HG02884 (cell line): ENCODE data around the gene CTBP2.

ENCODE experiments used
- ATAC-seq: cut with Tn5 transposase; IDR thresholded peaks from one replicate; pipeline ENCODE4 v1.9.1; 2021; ENCODE audit warnings: mild to moderate bottlenecking, moderate library complexity; ENCODE audit not compliant: unreplicated experiment

The CTBP2 gene

DNA sequence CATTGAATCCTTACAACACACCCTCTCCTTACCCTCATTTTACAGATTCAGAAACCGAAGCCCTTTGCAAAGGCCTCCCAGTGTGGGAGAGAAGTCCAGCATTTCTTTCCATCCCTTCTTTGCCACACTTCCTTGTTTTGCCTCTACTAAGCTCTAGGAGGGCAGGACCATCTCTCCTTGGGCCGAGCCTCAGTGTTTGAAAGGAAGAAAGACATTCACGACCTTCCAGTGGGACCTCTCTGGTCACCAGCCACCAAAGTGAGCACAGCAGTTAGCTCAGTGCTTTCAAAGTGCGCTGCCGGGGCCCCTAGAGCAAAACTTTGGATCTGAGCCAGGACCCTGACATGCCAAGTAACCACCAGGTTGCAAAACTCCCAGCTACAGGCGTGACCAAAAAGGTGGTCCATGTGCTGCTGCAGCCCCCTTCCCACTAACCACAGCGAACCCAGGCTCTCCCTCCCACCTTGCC, 12.4 kb downstream of the CTBP2 start:
- ATAC-seq: no peak

DNA sequence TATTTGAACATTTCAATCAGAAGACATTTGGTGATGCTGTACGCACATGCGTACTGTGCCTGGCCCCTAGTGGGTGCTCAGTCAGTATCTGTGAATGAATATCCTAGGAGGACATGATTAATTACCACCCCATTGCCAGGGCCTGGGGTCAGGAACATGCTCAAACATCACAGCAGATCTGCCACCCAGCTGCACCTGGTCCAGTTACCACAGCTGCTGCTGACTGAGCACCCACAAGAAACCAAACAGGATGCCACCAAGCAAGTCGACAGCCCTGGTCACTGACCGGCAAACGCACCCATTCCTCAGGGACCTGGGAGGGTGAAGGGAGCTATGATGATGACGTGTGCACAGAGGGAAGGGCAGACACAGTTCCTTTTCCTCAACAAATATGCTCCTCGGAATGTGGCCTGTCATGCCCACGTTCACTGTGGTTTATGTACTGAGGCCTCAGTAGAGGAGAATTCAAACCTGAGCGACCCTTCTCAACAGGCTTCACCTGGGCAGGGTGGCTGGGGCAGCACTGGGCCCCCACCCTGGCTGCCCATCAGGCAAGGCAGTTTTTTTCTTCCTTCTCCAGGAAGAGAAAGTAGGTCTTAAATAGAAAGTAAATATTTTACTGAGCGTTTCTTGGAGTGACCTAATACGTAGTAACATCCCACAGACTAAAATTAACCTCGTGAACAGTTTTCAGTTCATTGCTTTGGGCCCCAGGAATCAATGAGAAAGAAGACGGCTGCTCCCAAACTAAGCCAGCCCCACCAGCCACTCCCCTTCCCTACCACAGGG, 13.4 kb downstream of the CTBP2 start:
- no peak for ATAC-seq

GRCh38 chr10:125145636-125146035, 14.7 kb downstream of the CTBP2 start:
- no peak for ATAC-seq

- ATAC-seq: no peak
These were observed 15.4 kb downstream of the CTBP2 start for GRCh38 chr10:125144693-125145623.

- ATAC-seq: no peak
These were observed 16.2 kb downstream of the CTBP2 start for GRCh38 chr10:125144206-125144605.

DNA sequence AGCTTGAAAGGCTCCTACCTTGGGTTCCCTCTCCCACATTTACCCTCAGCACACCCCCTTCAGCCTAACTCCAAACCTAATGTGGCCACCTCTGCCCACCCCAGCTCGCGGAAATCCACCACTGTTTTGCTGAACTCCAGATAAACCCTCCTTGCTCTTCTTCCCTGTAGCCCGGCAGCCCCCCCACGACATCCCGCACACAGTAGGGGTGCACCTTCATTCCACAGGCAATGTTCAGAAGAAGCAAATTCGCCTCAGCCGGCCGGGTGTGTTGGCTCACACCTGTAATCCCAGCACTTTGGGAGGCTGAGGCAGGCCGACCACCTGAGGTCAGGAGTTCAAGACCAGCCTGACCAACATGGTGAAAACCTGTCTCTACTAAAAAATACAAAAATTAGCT, 17.4 kb downstream of the CTBP2 start:
- ATAC-seq: no peak

GRCh38 chr10:125141860-125142484, 18.4 kb downstream of the CTBP2 start:
- no peak for ATAC-seq

DNA sequence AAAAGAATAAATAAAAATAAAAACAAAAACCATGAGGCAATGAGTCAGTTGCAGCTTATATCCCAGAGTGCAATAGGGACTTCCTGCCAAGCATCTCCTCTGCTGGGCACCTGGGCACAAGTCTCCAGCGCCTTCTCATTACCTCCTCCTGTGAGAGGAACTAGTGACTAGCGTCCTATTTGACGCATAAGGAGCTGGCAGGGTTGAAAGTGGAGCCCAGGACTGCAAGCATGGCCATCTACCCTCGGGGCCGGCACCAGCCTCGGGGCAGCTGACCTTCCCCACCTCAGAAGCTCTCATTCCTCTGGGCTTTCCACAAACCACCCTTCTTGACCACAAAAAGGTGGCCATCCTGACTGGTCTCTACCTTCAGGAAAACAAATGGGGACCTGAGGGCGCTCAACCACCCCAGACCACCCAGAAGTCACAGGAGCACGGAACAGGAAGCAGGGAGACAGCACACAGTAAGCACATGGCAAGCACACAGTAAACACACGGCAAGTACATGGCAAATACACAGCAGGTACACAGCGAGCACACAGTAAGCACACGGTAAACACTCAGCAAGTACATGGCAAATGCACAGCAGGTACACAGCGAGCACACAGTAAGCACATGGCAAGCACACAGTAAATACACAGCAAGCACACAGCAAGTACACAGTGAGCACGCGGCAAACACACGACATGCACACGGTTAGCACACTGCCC, 19.1 kb downstream of the CTBP2 start:
- ATAC-seq: no peak

DNA sequence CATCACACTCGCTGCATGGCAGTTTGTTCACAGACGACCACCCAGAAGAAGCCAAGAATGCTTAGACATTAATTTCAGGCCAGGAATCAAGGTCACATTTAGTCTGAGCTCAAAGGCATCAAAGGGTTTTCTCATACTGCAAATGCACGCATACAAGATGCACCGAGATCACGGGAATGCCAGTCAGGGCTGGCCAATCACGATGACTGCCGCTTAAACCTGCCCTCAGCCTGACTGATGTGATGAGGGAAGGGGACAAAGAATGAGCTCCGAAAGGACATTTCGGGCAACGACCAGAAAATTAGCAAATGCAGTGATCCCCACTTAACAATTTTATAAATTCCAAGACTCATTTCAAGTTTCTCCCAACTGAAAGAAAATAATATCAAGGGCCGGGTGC, 20.2 kb downstream of the CTBP2 start:
- ATAC-seq: no peak

- ATAC-seq: no peak
These were observed 22.5 kb downstream of the CTBP2 start for GRCh38 chr10:125137601-125138438.

GRCh38 chr10:125136087-125136486, 24.3 kb downstream of the CTBP2 start:
- ATAC-seq: no peak

DNA sequence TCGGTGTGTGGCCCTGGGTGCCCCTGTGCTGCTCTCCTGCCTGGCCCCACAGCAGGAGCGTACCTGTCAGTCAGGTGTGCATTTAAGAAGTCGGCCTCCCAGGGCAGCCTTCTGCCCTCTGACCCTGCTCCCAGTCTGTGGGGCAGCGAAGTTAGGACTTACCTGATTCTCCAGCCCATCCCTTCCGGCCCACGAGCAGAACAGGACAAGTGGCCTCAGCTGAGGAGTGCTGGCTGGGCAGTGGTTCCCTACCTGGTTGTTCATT, 24.7 kb downstream of the CTBP2 start:
- no peak for ATAC-seq

- ATAC-seq: no peak
These were observed 25.2 kb downstream of the CTBP2 start for GRCh38 chr10:125134916-125135770.

DNA sequence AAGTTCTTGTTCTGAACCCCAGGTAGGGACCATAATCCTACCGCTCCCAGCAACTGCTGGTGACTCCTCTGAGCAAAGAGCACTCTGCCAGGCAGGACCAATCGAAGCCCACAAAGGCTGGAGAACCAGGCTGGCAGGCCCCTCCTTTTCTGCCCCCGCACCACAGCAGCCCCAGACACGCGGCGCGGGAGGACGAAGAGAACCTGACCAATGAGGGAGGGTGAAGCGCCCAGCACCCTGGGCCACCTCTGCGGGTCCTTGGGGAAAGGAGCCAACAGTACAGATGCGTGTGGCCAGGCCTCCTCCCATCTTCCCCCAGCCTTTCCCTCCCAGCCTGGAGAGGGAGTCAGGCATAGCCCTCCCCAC, 25.9 kb downstream of the CTBP2 start:
- no peak for ATAC-seq

DNA sequence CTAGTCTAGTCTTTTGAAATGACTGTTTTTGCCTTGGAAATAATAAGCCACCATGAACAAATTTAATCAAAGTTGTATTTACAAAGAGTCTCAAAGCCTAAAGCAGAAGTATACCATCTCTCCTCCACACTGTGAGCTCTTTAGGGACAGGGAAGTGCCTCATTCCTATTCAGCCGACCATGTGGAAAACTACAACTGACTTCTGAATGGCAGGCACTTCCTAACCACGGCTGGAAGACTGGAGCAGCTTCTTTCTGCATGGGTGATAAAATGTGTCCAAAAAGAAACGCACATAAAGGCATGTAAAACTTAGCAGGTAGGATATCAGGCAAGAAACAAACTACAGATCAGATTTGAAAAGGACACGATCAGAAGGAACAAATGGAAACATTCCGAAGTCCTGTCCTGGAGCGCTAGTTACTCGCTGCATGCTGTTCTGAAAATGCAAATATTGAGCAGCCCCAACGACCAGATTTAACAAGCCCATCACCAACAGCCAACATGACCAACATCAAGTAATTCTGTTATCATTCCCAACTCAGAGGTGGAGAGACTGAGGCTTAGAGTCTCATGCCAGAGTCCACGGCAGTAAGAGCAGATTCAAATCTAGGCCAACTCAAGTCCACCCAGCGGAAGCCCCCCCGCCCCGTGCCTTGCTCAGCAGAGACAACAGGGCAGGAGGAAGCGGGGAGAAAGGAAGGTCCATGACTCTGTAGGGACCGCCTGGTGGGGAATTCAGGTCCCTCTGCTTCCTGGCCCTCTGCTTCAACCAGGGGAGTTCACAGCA, 26.5 kb downstream of the CTBP2 start:
- ATAC-seq: no peak

GRCh38 chr10:125132344-125132743, 28.0 kb downstream of the CTBP2 start:
- no peak for ATAC-seq

DNA sequence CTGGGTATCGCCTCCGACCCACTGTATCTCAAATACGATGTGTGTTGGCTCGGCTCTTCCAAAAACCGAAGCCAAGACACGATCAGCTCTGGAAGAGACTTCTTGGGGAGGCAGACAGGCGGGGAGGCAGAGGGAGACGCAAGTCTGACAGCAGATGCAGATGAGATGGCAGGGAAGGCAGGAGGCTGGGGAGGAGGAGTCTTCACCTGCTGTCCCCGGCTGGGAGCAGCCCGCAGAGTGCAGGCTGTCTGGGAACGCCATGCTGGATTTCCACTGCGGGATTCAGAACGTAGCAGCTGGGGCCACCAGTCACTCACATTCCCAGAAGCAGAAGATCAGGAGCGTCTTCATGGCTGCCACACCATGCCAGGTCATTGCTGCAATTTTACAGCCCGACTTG, 29.4 kb downstream of the CTBP2 start:
- ATAC-seq: no peak

DNA sequence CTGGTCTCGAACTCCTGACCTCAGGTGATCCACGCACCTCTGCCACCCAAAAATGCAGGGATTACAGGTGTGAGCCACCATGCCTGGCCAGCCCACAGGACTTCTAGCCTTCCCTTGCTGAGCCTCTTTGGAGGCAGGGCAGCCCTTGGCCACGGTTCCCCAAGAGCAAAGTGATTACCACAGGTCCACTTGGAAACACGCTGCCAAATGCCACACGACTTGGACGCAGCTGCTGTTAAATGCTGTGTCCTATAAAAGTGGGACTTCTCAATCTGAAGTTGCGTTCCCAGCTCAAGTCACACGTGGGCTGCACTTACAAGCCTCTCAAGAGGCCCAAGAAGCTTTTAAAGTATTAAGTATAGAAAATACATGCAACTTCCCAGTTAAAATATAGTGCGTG, 30.1 kb downstream of the CTBP2 start:
- no peak for ATAC-seq

GRCh38 chr10:125129076-125129458, 31.3 kb downstream of the CTBP2 start:
- no peak for ATAC-seq
